Kasumi-1 (cell line): ENCODE measurements around the gene DMWD.
A peak's percentile ranks its signal among the peaks of the same experiment; 100 is the strongest.
"Not testable (repeated sequence)": the region's sequence is repeated elsewhere in the genome, so short reads cannot be mapped to it uniquely, and the experiment has no call there.

ENCODE experiments used
- DNase-seq, 2 experiments: peaks; one replicate each; lab custom pipeline; 2025; lab: John Stamatoyannopoulos, UW

Gene DMWD

GRCh38 chr19:45768984-45769782 lies 23.5 kb downstream of the DMWD start, which contains the start of gene SIX5:
SIX5 (minus strand) TSS chr19:45769252; CDS start chr19:45768844, 408 bp downstream.
- DNase-seq, result peak; percentile 90

- peak; percentile 19 to 55 for DNase-seq
These were observed 24.0 kb downstream of the DMWD start for GRCh38 chr19:45768655-45768983.

DNA sequence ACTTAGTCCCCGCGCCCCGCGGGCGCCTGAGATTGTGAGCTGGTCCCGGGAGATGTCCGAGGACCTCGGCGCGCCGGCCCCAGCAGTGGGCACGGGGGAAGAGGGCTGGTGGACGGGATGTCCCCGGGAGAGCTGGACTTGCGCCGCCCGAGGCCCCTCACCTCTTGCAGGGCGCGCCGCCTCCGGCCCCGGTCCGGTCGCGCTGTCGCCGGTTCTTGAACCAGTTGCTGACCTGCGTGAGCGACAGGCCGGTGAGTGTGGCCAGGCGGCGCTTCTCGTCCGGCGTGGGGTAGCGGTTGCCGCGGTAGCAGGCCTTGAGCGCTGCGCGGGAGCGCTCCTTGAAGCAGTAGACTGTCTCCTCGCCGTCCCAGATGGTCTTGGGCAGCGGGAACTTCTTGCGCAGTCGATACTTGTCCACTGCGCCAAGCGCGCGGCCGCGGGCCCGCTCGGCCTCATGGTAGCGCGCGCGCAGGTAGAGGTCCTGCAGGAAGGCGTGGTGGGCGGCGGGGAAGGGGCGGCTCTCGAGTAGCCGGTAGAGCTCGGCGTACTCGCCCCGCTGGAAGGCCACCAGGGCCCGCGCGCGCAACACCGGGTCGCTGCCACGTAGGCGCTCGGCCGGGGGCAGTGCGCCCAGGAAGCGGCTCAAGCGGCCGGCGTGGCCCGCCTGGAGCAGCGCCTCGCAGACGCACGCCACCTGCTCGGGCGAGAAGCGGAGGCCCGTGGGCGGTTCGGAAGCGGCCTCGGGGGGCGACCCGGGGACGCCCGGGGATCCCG lies 24.6 kb downstream of the DMWD start:
- no peak for DNase-seq

GRCh38 chr19:45767410-45767880 lies 25.2 kb downstream of the DMWD start:
- DNase-seq, result no peak

DNA sequence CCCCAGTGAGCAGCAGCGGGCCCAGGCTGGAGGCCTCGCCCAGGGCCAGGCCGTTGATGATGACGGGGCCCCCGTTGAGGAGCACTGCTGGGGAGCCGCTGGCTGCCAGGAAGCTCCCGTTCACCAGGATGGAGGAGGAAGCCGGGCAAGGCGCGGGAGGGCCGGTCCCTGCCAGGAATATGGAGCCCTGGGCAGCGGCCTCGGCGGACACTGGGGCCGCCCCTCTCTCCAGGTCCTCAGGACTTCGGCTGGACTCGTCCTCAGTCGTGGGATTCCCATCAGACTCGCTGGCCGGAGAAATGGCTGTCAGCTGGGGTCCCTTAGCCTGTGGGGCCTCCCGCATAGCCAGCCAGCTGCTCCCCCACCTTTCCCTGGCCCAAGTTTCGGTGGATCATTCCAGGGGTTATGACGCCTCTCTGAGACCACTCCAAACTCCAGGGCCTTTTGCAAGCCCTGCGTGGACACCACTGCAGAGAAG lies 25.7 kb downstream of the DMWD start:
- DNase-seq, result no peak

- DNase-seq, result no peak
These were observed 26.3 kb downstream of the DMWD start for GRCh38 chr19:45766296-45766868.

DNA sequence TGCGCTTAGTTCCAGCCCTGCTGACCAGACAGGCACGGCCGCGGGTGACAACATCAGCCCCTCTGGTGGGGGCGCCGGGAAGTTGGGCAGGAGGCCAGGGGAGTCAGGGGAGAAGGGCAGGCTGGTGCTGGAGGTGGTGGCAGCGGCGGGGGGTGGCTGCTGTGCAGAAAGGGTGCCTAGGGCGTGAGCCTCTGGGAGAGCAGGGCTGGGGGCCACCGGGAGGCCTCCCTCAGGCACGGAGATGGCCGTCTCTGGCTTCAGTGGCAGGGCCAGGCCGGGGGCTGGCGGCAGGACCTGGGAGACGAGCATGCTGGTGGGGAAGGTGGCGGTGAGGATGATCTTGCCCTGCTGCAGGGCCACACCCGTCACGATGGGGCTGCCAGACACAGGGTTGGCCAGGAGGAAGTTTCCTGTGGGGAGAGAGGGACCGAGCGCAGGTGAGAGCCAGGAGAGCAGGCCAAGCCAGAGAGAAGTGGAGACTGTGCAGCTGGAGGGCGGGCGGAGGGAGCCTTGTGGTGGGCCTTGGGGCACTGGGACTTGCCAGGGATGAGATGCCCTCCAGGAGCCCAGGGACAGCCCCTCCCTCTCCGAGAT lies 26.8 kb downstream of the DMWD start:
- DNase-seq, result no peak

DNA sequence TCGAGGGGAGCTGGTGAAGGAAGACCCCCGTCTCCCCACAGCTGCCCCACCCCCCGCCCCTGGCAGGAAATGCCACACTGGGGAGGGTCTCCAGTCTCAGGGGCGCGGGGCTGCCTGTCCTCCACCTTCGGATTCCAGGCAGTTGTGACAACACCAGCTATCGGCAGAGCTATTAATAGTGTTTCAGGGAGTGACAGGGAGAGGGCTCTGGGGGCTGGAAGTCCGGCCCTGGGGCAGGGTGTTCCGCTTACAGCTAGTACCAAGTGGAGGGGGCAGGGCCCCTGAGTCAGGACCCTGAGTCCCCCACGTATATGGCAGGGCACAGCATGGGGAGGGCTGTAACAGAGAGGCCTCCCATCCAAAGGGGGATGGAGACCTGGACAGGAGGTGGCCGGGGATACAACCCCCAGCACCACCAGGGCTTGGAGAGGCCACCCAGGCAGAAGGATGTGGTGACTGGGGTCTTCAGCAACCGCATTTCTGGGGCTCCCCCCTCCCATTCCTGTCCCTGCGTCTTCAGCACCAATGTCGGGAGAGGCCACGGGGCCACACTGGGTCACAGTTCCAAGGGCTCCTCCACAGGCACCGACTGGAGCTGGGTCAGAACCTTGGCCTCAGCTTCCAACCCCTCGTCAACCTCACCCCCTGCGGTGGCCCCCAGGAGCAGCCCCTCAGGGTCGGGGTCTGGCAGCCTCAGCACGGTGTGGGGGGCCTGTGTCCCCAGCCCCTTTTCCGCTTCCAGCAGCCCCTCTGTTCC lies 27.5 kb downstream of the DMWD start:
- no peak for DNase-seq

- DNase-seq, result no peak
These were observed 28.2 kb downstream of the DMWD start for GRCh38 chr19:45764475-45764874.

DNA sequence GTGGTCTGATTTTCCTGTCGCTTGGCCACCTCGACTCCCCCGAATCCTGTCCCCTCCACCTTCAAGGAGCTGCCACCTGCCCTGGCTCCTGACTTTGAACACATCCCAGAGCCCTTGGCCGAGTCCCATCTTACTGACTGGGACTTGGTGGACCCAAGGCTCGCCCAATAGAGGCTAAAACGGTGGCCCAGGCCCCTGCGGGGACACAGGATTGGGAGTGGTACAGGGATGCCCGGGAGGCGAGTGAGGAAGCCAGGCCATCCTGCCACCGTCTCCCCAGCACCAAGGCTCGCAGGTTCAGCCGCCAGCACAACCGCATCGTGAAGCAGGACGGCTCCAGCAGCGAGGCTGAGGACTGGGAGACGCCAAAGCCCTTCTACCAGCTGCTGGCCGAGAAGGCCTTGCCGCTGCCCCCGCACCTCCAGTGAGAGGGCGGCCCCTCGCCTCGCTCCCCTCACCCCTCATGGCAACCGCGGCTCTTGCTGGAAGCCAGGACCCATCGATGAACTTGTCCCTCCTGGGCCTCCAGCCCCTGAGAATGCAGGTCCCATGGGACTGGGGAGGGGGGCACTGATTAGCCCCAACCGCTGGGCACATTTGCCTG lies 28.9 kb downstream of the DMWD start:
- DNase-seq, result no peak

DNA sequence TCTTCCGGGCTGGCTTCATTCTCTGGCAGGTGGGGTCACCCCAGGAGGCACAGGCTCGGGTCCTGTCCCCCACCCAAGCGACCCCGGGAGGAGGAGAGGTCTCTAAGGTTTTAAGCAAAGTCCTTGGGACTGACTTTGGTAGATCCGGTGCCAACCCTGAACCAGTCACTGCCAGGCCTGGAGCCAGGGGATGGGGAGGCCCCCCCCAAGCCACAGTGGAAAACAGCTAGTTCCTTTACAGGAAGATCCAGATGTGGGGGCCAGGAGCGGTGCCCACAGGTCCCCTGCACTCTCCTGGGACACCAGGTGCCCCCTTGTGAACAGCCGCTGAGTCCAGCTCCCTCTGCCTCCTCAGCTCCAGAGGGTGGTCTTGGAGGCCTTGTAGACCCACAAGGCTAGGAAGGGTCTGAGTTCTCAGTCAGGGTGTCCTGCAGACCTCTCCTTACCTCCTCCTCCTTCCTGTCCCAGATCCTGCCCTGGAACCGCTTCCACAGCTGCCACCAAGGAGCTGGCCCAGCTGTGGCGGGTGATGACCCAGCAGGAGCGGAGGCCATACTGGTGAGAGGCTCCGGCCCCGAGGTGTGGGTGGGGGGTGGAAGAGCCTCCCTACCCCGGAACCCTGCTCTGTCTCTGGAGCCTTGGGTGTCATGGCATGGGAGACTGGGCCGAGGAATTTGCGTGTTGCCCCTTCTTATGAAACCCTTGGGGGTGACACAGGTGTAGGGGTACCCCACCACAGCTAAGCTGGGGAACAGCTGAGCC lies 29.6 kb downstream of the DMWD start:
- DNase-seq, result no peak

GRCh38 chr19:45761714-45762113 lies 30.9 kb downstream of the DMWD start:
- no peak for DNase-seq

- DNase-seq, result no peak
These were observed 33.7 kb downstream of the DMWD start for GRCh38 chr19:45758921-45759320.

- no peak for DNase-seq
These were observed 35.0 kb downstream of the DMWD start for GRCh38 chr19:45757695-45758094.

GRCh38 chr19:45754323-45754722 lies 38.3 kb downstream of the DMWD start:
- DNase-seq, result no peak

GRCh38 chr19:45753548-45753947 lies 39.1 kb downstream of the DMWD start:
- no peak for DNase-seq

GRCh38 chr19:45752639-45753038 lies 40.0 kb downstream of the DMWD start:
- no peak for DNase-seq

- DNase-seq, result not testable (repeated sequence)
These were observed 41.2 kb downstream of the DMWD start for GRCh38 chr19:45751483-45751882.

GRCh38 chr19:45747513-45747912 lies 45.1 kb downstream of the DMWD start:
- DNase-seq, result no peak

GRCh38 chr19:45746866-45747265 lies 45.8 kb downstream of the DMWD start:
- no peak for DNase-seq
